Ectodermal cell (in vitro differentiated cells): ENCODE results near the gene NEBL.

Experiments
- H3K27ac ChIP-seq: 2 replicates; pipeline ENCODE4 v1.7.0; 2013; ENCODE audit warnings: mild to moderate bottlenecking, low read depth, low read length; ENCODE audit not compliant: insufficient read depth, poor library complexity, severe bottlenecking
- H3K27me3 ChIP-seq: 2 replicates; pipeline ENCODE4 v1.7.0; 2013; ENCODE audit warnings: mild to moderate bottlenecking, low read length; ENCODE audit not compliant: insufficient read depth, control insufficient read depth, poor library complexity, severe bottlenecking
- H3K36me3 ChIP-seq: one replicate; pipeline ENCODE4 v1.7.0; 2013; ENCODE audit warnings: low read length; ENCODE audit not compliant: control insufficient read depth, insufficient read depth
- H3K4me1 ChIP-seq: one replicate; pipeline ENCODE4 v1.7.0; 2013; ENCODE audit warnings: low read length; ENCODE audit not compliant: control insufficient read depth, insufficient read depth
- H3K4me3 ChIP-seq: 2 replicates; pipeline ENCODE4 v1.7.0; 2013; ENCODE audit warnings: low read depth, low read length, control low read depth; ENCODE audit not compliant: insufficient read depth
- H3K9me3 ChIP-seq: 2 replicates; pipeline ENCODE4 v1.7.0; 2013; ENCODE audit warnings: mild to moderate bottlenecking, low read length, moderate library complexity; ENCODE audit not compliant: control insufficient read depth
- WGBS, 2 experiments: methylation state at CpG; one replicate each; pipeline ENCODE4 v1.1.7; 2013; ENCODE audit warnings: missing lambda C conversion rate in 2 of 2; 5-methylcytosine and 5-hydroxymethylcytosine counted together

Gene NEBL

DNA sequence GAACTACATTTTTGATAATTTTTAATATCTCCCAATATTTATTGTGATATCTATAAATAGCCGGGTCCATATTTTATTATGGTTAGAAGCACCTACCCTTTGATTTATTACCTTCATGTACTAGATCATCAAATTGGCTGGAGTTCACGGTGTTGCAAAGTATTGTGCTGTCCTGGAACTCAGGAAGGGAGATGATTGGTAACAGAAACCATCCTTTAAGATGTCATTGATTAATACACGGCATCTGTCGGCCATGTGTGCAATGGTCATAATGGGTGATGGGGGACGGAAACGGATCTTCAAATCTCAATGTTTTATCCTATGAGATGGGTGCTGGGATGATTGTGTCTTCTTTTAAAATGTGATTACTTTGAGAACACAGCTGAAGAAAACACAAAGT is 157.0 kb downstream of the NEBL start:
- H3K4me1 ChIP-seq: no peaks in the 10 kb centered on the region
- 96 to 97% methylated on average over 5 of the region's 6 CpGs for whole genome bisulfite sequencing, 2 experiments
- H3K27me3 ChIP-seq: no peaks in the 10 kb centered on the region
- H3K27ac ChIP-seq: no peak overlapping the region
- H3K9me3 ChIP-seq: no peaks in the 10 kb centered on the region
- H3K4me3 ChIP-seq: no peak overlapping the region
- H3K36me3 ChIP-seq: no peaks in the 10 kb centered on the region

DNA sequence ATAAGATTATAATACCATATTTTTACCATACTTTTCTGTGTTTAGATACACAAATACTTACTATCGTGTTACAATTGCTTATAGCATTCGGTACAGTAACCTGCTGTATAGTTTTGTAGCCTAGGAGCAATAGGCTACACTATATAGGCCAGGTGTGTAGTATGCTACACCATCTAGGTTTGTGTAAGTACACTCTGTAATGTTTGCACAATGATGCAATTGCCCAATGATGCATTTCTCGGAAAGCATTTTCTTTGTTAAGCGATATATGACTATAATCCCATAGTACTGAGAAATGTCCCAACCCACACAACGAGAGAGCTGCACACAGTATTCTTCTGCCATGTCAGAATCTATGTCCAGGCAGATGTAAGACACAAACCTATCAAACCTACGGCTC is 160.0 kb downstream of the NEBL start:
- H3K4me1 ChIP-seq: no peaks in the 10 kb centered on the region
- 92 to 97% methylated on average over 6 of the region's 6 CpGs for WGBS, 2 experiments
- H3K4me3 ChIP-seq: no peak overlapping the region
- no peaks in the 10 kb centered on the region for H3K9me3 ChIP-seq
- no peaks in the 10 kb centered on the region for H3K27me3 ChIP-seq
- no peaks in the 10 kb centered on the region for H3K36me3 ChIP-seq
- no peak overlapping the region for H3K27ac ChIP-seq
